ENCODE data around the gene PLVAP. TPM values are rescaled to one million over a fixed set of nuclear protein-coding genes. Genes with fewer than 3 reads are reported as not detected.
A peak's percentile ranks its signal among the peaks of the same experiment; 100 is the strongest.

The PLVAP gene
- polyA plus RNA-seq, 1 donor (not counting 4 experiments of a cell fraction or from before 2014, with no cell fraction given) = not detected

GRCh38 chr19:17305216-17305516 is 72.0 kb downstream of the PLVAP start:
- Histone ChIP-seq H3K36me3 (ENCODE audit: control insufficient read depth in 2 of 2, extremely low read depth in 1 of 2, insufficient read depth in 2 of 2, low read length in 2 of 2) (no peaks in the 10 kb centered on the region), H3K4me3 (ENCODE audit: control insufficient read depth in 2 of 3, extremely low read depth in 1 of 3, insufficient read depth in 2 of 3, low read depth in 1 of 3, low read length in 3 of 3) (no peak overlapping the region), H3K27me3 (ENCODE audit: control insufficient read depth, extremely low read depth, insufficient read depth, low read length) (no peaks in the 10 kb centered on the region), H2AFZ (ENCODE audit: control insufficient read depth, low read length) (no peak overlapping the region), H3K79me2 (ENCODE audit: control insufficient read depth, insufficient read depth, low read length) (peaks cover 20% of the 10 kb centered on the region), H4K20me1 (ENCODE audit: control insufficient read depth, extremely low read depth, insufficient read depth, low read length) (no peaks in the 10 kb centered on the region), H3K27ac (ENCODE audit: control insufficient read depth, insufficient read depth, low read length) (peak overlapping the region; percentile 8), H3K9me3 (ENCODE audit: control insufficient read depth, low read depth, low read length) (no peaks in the 10 kb centered on the region), H3K9ac (ENCODE audit: control insufficient read depth, extremely low read depth, insufficient read depth, low read length) (no peak overlapping the region), H3K4me2 (ENCODE audit: control insufficient read depth, extremely low read depth, insufficient read depth, low read depth, low read length) (peak overlapping the region; percentile 61), H3K9me1 (ENCODE audit: control insufficient read depth, extremely low read depth, insufficient read depth, low read length) (peaks cover 3% of the 10 kb centered on the region), H3K4me1 (ENCODE audit: control insufficient read depth, extremely low read depth, insufficient read depth, low read length) (peaks cover 34% of the 10 kb centered on the region)
- dilution Hi-C loops (cut with MboI; ENCODE audit: extremely low pct_ligation_motif_present, low sequenced_read_pairs) = no loop called here
- DNase-seq (ENCODE audit: low read depth, low spot score) (no peak), FAIRE-seq (no peak)
- no peak for TF ChIP-seq EZH2 (IDR thresholded peaks at IDR 0.05; ENCODE audit: low read length)
- TF ChIP-seq, protein P1, sequence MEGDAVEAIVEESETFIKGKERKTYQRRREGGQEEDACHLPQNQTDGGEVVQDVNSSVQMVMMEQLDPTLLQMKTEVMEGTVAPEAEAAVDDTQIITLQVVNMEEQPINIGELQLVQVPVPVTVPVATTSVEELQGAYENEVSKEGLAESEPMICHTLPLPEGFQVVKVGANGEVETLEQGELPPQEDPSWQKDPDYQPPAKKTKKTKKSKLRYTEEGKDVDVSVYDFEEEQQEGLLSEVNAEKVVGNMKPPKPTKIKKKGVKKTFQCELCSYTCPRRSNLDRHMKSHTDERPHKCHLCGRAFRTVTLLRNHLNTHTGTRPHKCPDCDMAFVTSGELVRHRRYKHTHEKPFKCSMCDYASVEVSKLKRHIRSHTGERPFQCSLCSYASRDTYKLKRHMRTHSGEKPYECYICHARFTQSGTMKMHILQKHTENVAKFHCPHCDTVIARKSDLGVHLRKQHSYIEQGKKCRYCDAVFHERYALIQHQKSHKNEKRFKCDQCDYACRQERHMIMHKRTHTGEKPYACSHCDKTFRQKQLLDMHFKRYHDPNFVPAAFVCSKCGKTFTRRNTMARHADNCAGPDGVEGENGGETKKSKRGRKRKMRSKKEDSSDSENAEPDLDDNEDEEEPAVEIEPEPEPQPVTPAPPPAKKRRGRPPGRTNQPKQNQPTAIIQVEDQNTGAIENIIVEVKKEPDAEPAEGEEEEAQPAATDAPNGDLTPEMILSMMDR (optimal IDR thresholded peaks at IDR 0.05 in 1 of 3, IDR thresholded peaks at IDR 0.05 in 1 of 3, conservative IDR thresholded peaks at IDR 0.05 in 1 of 3; ENCODE audit: extremely low read depth in 1 of 3, insufficient read depth in 2 of 3, low read length in 3 of 3) = no peak

DNA sequence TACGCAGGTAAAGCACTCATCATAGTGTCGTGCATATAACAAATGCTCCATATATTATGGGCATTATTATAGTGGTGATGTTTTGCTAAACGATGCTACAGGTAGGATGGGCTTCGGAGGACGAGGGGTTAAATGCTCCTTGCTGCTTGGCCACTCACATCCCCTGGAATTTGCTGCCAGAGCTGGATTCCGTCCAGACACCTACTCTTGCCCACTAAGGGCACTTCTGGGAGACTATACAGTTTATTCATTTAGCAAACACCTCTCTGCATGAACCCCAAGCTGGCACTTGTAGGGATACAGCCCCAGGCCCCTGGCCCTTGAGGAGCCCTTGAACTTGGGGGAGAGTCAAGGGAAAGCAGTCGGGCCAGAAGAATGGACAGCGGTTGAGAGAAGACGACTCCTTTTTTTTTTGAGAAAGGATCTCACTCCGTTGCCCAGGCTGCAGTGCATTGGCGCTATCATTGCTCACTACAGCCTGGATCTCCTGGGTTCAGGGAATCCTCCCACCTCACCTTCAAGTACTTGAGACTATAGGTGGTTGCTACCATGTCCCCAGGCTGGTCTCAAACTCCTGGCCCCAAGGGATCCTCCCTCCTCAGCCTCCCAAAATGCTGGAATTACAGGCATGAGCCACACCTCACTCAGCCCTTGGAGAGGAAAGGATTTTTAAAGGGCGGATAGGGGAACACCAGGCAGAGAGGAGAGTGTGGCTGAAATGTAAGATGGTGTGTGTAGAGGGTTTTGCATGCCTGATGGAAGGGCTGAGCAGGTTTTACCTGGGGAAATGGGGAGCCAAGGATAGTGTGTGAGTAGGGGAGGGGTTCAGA is 72.5 kb downstream of the PLVAP start:
- no peaks in the 10 kb centered on the region for H3K9me3 ChIP-seq (ENCODE audit: control insufficient read depth, low read depth, low read length)
- peaks cover 3% of the 10 kb centered on the region for H3K9me1 ChIP-seq (ENCODE audit: control insufficient read depth, extremely low read depth, insufficient read depth, low read length)
- dilution Hi-C loops (cut with MboI; ENCODE audit: extremely low pct_ligation_motif_present, low sequenced_read_pairs) = no loop called here
- H3K79me2 ChIP-seq (ENCODE audit: control insufficient read depth, insufficient read depth, low read length) = peaks cover 14% of the 10 kb centered on the region
- no peak overlapping the region for H2AFZ ChIP-seq (ENCODE audit: control insufficient read depth, low read length)
- H3K4me1 ChIP-seq (ENCODE audit: control insufficient read depth, extremely low read depth, insufficient read depth, low read length) = peaks cover 32% of the 10 kb centered on the region
- peak overlapping the region; percentile 61 for H3K4me2 ChIP-seq (ENCODE audit: control insufficient read depth, extremely low read depth, insufficient read depth, low read depth, low read length)
- H3K27me3 ChIP-seq (ENCODE audit: control insufficient read depth, extremely low read depth, insufficient read depth, low read length) = no peaks in the 10 kb centered on the region
- H4K20me1 ChIP-seq (ENCODE audit: control insufficient read depth, extremely low read depth, insufficient read depth, low read length) = no peaks in the 10 kb centered on the region
- no peak for TF ChIP-seq EZH2 (IDR thresholded peaks at IDR 0.05; ENCODE audit: low read length)
- TF ChIP-seq, protein P1 (optimal IDR thresholded peaks at IDR 0.05 in 1 of 3, IDR thresholded peaks at IDR 0.05 in 1 of 3, conservative IDR thresholded peaks at IDR 0.05 in 1 of 3; ENCODE audit: extremely low read depth in 1 of 3, insufficient read depth in 2 of 3, low read length in 3 of 3) = no peak
- no peak overlapping the region for H3K4me3 ChIP-seq (ENCODE audit: control insufficient read depth in 2 of 3, extremely low read depth in 1 of 3, insufficient read depth in 2 of 3, low read depth in 1 of 3, low read length in 3 of 3)
- no peaks in the 10 kb centered on the region for H3K36me3 ChIP-seq (ENCODE audit: control insufficient read depth in 2 of 2, extremely low read depth in 1 of 2, insufficient read depth in 2 of 2, low read length in 2 of 2)
- FAIRE-seq (no peak), DNase-seq (ENCODE audit: low read depth, low spot score) (no peak)
- H3K27ac ChIP-seq (ENCODE audit: control insufficient read depth, insufficient read depth, low read length) = peak overlapping the region; percentile 8
- H3K9ac ChIP-seq (ENCODE audit: control insufficient read depth, extremely low read depth, insufficient read depth, low read length) = no peak overlapping the region

Data from keratinocyte (primary cell).